ENCODE data around the gene STARD10. TPM values are rescaled to one million over a fixed set of nuclear protein-coding genes. Genes with fewer than 3 reads are reported as not detected.

Gene STARD10
- total and polyA plus RNA-seq, 7 donors: 29.9 to 900 (median 60.1) TPM

GRCh38 chr11:72706579-72706978 is 87.3 kb downstream of the STARD10 start:
- intact Hi-C loops (cut with DNase I): no loop called here
- DNase-seq: no peak
- H3K27me3 ChIP-seq: no peaks in the 10 kb centered on the region
- H3K9me3 ChIP-seq: no peaks in the 10 kb centered on the region
- H3K4me3 ChIP-seq: no peak overlapping the region
- WGBS, 2 donors: 88 to 94% methylated on average over 5 of the region's 5 CpGs
- H3K36me3 ChIP-seq: peaks cover 25 to 79% (median 49%) of the 10 kb centered on the region in 4 donors
- H3K27ac ChIP-seq: no peak overlapping the region
- peaks cover 0 to 27% (median 19%) of the 10 kb centered on the region in 4 donors for H3K4me1 ChIP-seq
- TF ChIP-seq POLR2A (IDR thresholded peaks at IDR 0.05) (no peak), POLR2AphosphoS5 (IDR thresholded peaks at IDR 0.05) (no peak), EP300 (IDR thresholded peaks at IDR 0.05) (no peak)
- TF ChIP-seq, protein P1, sequence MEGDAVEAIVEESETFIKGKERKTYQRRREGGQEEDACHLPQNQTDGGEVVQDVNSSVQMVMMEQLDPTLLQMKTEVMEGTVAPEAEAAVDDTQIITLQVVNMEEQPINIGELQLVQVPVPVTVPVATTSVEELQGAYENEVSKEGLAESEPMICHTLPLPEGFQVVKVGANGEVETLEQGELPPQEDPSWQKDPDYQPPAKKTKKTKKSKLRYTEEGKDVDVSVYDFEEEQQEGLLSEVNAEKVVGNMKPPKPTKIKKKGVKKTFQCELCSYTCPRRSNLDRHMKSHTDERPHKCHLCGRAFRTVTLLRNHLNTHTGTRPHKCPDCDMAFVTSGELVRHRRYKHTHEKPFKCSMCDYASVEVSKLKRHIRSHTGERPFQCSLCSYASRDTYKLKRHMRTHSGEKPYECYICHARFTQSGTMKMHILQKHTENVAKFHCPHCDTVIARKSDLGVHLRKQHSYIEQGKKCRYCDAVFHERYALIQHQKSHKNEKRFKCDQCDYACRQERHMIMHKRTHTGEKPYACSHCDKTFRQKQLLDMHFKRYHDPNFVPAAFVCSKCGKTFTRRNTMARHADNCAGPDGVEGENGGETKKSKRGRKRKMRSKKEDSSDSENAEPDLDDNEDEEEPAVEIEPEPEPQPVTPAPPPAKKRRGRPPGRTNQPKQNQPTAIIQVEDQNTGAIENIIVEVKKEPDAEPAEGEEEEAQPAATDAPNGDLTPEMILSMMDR (IDR thresholded peaks at IDR 0.05): no peak

GRCh38 chr11:72705442-72706365 is 88.1 kb downstream of the STARD10 start:
- no peak overlapping the region for H3K4me3 ChIP-seq
- TF ChIP-seq POLR2AphosphoS5 (IDR thresholded peaks at IDR 0.05) (no peak), EP300 (IDR thresholded peaks at IDR 0.05) (no peak), POLR2A (IDR thresholded peaks at IDR 0.05) (no peak)
- TF ChIP-seq, protein P1 (IDR thresholded peaks at IDR 0.05): no peak
- intact Hi-C loops (cut with DNase I): no loop called here
- no peak overlapping the region for H3K27ac ChIP-seq
- no peaks in the 10 kb centered on the region for H3K9me3 ChIP-seq
- 88 to 91% methylated on average over 12 of the region's 12 CpGs for WGBS, 2 donors
- H3K36me3 ChIP-seq: peaks cover 25 to 79% (median 51%) of the 10 kb centered on the region in 4 donors
- H3K27me3 ChIP-seq: no peaks in the 10 kb centered on the region
- H3K4me1 ChIP-seq: peaks cover 0 to 27% (median 19%) of the 10 kb centered on the region in 4 donors
- DNase-seq: no peak

DNA sequence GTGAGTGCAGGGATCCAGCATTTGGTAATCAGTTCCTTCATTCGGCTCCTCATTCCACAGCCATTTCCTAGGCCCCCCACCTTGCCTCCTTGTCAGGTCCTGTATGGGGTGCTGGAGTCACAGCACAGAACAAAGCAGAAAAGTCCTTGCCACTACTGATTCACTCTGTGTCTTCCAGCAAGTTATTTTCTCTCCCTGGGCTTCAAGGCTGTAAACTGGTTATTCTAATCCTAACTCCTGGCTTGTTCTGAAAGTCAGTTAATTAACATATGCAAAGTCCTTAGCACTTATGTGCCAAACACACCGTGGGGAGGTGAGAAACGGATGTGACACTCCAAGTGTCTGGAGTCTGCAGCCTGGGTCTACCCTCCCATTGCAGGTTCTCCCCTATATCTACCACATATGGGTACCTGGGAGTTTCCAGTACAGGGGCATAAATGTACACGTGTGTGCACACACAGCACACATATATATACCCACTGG is 89.0 kb downstream of the STARD10 start:
- intact Hi-C loops (cut with DNase I): no loop called here
- no peak overlapping the region for H3K27ac ChIP-seq
- H3K27me3 ChIP-seq: no peaks in the 10 kb centered on the region
- H3K4me3 ChIP-seq: no peak overlapping the region
- peaks cover 27 to 79% (median 48%) of the 10 kb centered on the region in 4 donors for H3K36me3 ChIP-seq
- peaks cover 0 to 27% (median 19%) of the 10 kb centered on the region in 4 donors for H3K4me1 ChIP-seq
- WGBS, 2 donors: 68 to 77% methylated on average over 4 of the region's 4 CpGs
- DNase-seq: no peak
- no peaks in the 10 kb centered on the region for H3K9me3 ChIP-seq
- TF ChIP-seq, protein P1 (IDR thresholded peaks at IDR 0.05): no peak
- TF ChIP-seq EP300 (IDR thresholded peaks at IDR 0.05): no peak
- TF ChIP-seq POLR2A (IDR thresholded peaks at IDR 0.05): no peak
- no peak for TF ChIP-seq POLR2AphosphoS5 (IDR thresholded peaks at IDR 0.05)

Small RNA genes lying within 50 kb of the gene (small RNA-seq; reads per million reads assigned to genes)
- gene MIR4692: 0 reads per million in 3 donors
- gene RF00019: 0 reads per million in 3 donors

Other genes with a start within 250 kb of the STARD10 start
- 10 to 100 TPM; 48.9 to 75.1 (median 62.1) TPM for gene PDE2A, start 119.6 kb downstream of the STARD10 start, total RNA-seq
- gene PDE2A, start 119.6 kb downstream of the STARD10 start, polyA plus RNA-seq: 10 to 100 TPM in 1 of 3 donors, 1 to 10 TPM in 2; 1.8 to 14.7 (median 4.8) TPM
- 100 to 1,000 TPM in 1 of 4 donors, 10 to 100 TPM in 3; 56.5 to 135 (median 70.0) TPM for gene ARAP1, start 41.6 kb downstream of the STARD10 start, total RNA-seq
- 10 to 100 TPM; 31.9 to 81.7 (median 34.2) TPM for gene ARAP1, start 41.6 kb downstream of the STARD10 start, polyA plus RNA-seq
- gene ATG16L2, start 20.4 kb upstream of the STARD10 start, total RNA-seq: 10 to 100 TPM; 16.8 to 36.8 (median 20.2) TPM
- 10 to 100 TPM in 1 of 3 donors, 1 to 10 TPM in 2; 4.6 to 47.7 (median 9.6) TPM for gene ATG16L2, start 20.4 kb upstream of the STARD10 start, polyA plus RNA-seq